H9 (cell line): ENCODE measurements around the gene ANKRD2. TPM values are rescaled to one million over a fixed set of nuclear protein-coding genes. Genes with fewer than 3 reads are reported as not detected.

ENCODE experiments used
- DNase-seq: peaks from one replicate; pipeline ENCODE4 v3.0.0-alpha.2; 2017
- H2AFZ ChIP-seq: one replicate; pipeline ENCODE4 v1.6.1; 2013; ENCODE audit warnings: mild to moderate bottlenecking, low read length, control low read depth, moderate library complexity
- H2AK5ac ChIP-seq: 2 replicates; pipeline ENCODE4 v1.6.1; 2013; ENCODE audit warnings: low read length, control low read depth, mixed read lengths; ENCODE audit not compliant: insufficient read length
- H2BK120ac ChIP-seq: one replicate; pipeline ENCODE4 v1.6.1; 2013; ENCODE audit warnings: low read depth, mild to moderate bottlenecking, low read length, control low read depth, inconsistent platforms; ENCODE audit not compliant: poor library complexity, severe bottlenecking
- H2BK12ac ChIP-seq: 2 replicates; pipeline ENCODE4 v1.6.1; 2013; ENCODE audit warnings: low read length, control low read depth, mixed read lengths, low read depth; ENCODE audit not compliant: insufficient read length
- H2BK15ac ChIP-seq: 2 replicates; pipeline ENCODE4 v1.6.1; 2013; ENCODE audit warnings: low read depth, low read length, control low read depth
- H2BK20ac ChIP-seq: one replicate; pipeline ENCODE4 v1.6.1; 2013; ENCODE audit warnings: low read depth, mild to moderate bottlenecking, low read length, control low read depth, inconsistent platforms; ENCODE audit not compliant: poor library complexity, severe bottlenecking
- H2BK5ac ChIP-seq: 2 replicates; pipeline ENCODE4 v1.6.1; 2013; ENCODE audit warnings: low read length, control low read depth, mixed read lengths; ENCODE audit not compliant: insufficient read length
- H3K14ac ChIP-seq: 2 replicates; pipeline ENCODE4 v1.6.1; 2013; ENCODE audit warnings: low read length, control low read depth; ENCODE audit not compliant: insufficient read depth
- H3K18ac ChIP-seq: 2 replicates; pipeline ENCODE4 v1.6.1; 2013; ENCODE audit warnings: low read depth, mild to moderate bottlenecking, mixed read lengths, low read length, control low read depth; ENCODE audit not compliant: insufficient read length
- H3K23ac ChIP-seq: 2 replicates; pipeline ENCODE4 v1.6.1; 2013; ENCODE audit warnings: low read length, control low read depth, mixed read lengths, low read depth; ENCODE audit not compliant: insufficient read length
- H3K23me2 ChIP-seq: 2 replicates; pipeline ENCODE4 v1.6.1; 2013; ENCODE audit warnings: low read depth, mild to moderate bottlenecking, mixed read lengths, low read length, control low read depth; ENCODE audit not compliant: insufficient read length, poor library complexity, severe bottlenecking
- H3K27ac ChIP-seq: 2 replicates; pipeline ENCODE4 v1.5.1; 2013; ENCODE audit warnings: low read length, control low read depth, mixed read lengths, low read depth; ENCODE audit not compliant: insufficient read length
- H3K27me3 ChIP-seq: 2 replicates; pipeline ENCODE4 v1.6.1; 2013; ENCODE audit warnings: low read length, control low read depth, inconsistent platforms; ENCODE audit not compliant: insufficient read depth
- H3K4ac ChIP-seq: 2 replicates; pipeline ENCODE4 v1.6.1; 2013; ENCODE audit warnings: low read depth, mild to moderate bottlenecking, control low read depth, inconsistent platforms, low read length, moderate library complexity
- H3K4me1 ChIP-seq: 2 replicates; pipeline ENCODE4 v1.6.1; 2013; ENCODE audit warnings: low read length, control low read depth, inconsistent platforms; ENCODE audit not compliant: insufficient read depth
- H3K4me2 ChIP-seq: 2 replicates; pipeline ENCODE4 v1.6.1; 2013; ENCODE audit warnings: low read length, control low read depth, mixed read lengths; ENCODE audit not compliant: insufficient read length, insufficient read depth
- H3K56ac ChIP-seq: 2 replicates; pipeline ENCODE4 v1.6.1; 2013; ENCODE audit warnings: low read depth, mild to moderate bottlenecking, mixed read lengths, low read length, control low read depth; ENCODE audit not compliant: insufficient read length
- H3K79me1 ChIP-seq: 2 replicates; pipeline ENCODE4 v1.6.1; 2013; ENCODE audit warnings: low read depth, mild to moderate bottlenecking, moderate library complexity, low read length, control low read depth, inconsistent platforms; ENCODE audit not compliant: insufficient read depth, poor library complexity, severe bottlenecking
- H3K79me2 ChIP-seq: 2 replicates; pipeline ENCODE4 v1.6.1; 2013; ENCODE audit warnings: low read length, control low read depth, inconsistent platforms; ENCODE audit not compliant: insufficient read depth
- H3K9ac ChIP-seq: 2 replicates; pipeline ENCODE4 v1.6.1; 2013; ENCODE audit warnings: low read length, control low read depth, mixed read lengths; ENCODE audit not compliant: insufficient read length; ENCODE audit errors: extremely low read depth
- H3K9me3 ChIP-seq: one replicate; pipeline ENCODE4 v1.6.1; 2013; ENCODE audit warnings: low read depth, low read length, inconsistent platforms; ENCODE audit not compliant: control insufficient read depth
- H3T11ph ChIP-seq: one replicate; pipeline ENCODE4 v1.6.1; 2013; ENCODE audit warnings: mild to moderate bottlenecking, low read length, control low read depth, inconsistent platforms
- H4K20me1 ChIP-seq: one replicate; pipeline ENCODE4 v1.6.1; 2013; ENCODE audit not compliant: control insufficient read depth, insufficient read length, insufficient read depth
- H4K5ac ChIP-seq: 2 replicates; pipeline ENCODE4 v1.6.1; 2013; ENCODE audit warnings: low read depth, mild to moderate bottlenecking, mixed read lengths, low read length, control low read depth; ENCODE audit not compliant: insufficient read length
- H4K8ac ChIP-seq: replicated peaks from 2 replicates; pipeline ENCODE4 v1.6.1; 2013; ENCODE audit warnings: low read length, control low read depth, mixed read lengths, low read depth; ENCODE audit not compliant: insufficient read length
- H4K91ac ChIP-seq: 2 replicates; pipeline ENCODE4 v1.6.1; 2013; ENCODE audit warnings: low read depth, mild to moderate bottlenecking, moderate library complexity, mixed read lengths, low read length, control low read depth; ENCODE audit not compliant: insufficient read length
- H3K27ac Mint-ChIP-seq, 3 experiments: 2 replicates in 2 of 3; 3 replicates in 1 of 3; pipeline ENCODE4 v1.8.0; 2020 to 2021; ENCODE audit warnings: mixed read lengths in 3 of 3, mild to moderate bottlenecking in 1 of 3, moderate library complexity in 1 of 3
- H3K27me3 Mint-ChIP-seq: 2 replicates; pipeline ENCODE4 v1.8.0; 2021; ENCODE audit warnings: low read depth, mild to moderate bottlenecking, moderate library complexity, mixed read lengths
- H3K36me3 Mint-ChIP-seq, 3 experiments: 2 replicates in 2 of 3; 3 replicates in 1 of 3; pipeline ENCODE4 v1.8.0; 2020 to 2021; ENCODE audit warnings: low read depth in 3 of 3, mixed read lengths in 3 of 3; ENCODE audit not compliant: insufficient read depth in 1 of 3
- H3K4me1 Mint-ChIP-seq, 2 experiments: 2 replicates each; pipeline ENCODE4 v1.8.0; 2020; ENCODE audit warnings: mixed read lengths in 2 of 2
- H3K4me3 Mint-ChIP-seq, 2 experiments: 2 replicates in 1 of 2; 3 replicates in 1 of 2; pipeline ENCODE4 v1.8.0; 2020 to 2021; ENCODE audit warnings: mild to moderate bottlenecking in 2 of 2, mixed read lengths in 2 of 2, moderate library complexity in 1 of 2
- H3K9me3 Mint-ChIP-seq, 2 experiments: 2 replicates in 1 of 2; 3 replicates in 1 of 2; pipeline ENCODE4 v1.8.0; 2020; ENCODE audit warnings: mild to moderate bottlenecking in 2 of 2, mixed read lengths in 2 of 2, moderate library complexity in 1 of 2
- WGBS: extraction: QIAGEN DNeasy Blood & Tissue Kit; methylation state at CpG from one replicate; pipeline ENCODE4 v1.1.7; 2013; ENCODE audit warnings: missing lambda C conversion rate, low lambda C conversion rate, mixed read lengths; ENCODE audit not compliant: insufficient read length; ENCODE audit errors: extremely low coverage; 5-methylcytosine and 5-hydroxymethylcytosine counted together
- total RNA-seq: library from RNA; stranded (reverse); gene quantifications from 2 replicates; pipeline ENCODE4 v1.2.1, GENCODE V29; 2021
- TF ChIP-seq, protein P1 (sequence below): fragments of 200-600 bp; sonication (generic); conservative IDR thresholded peaks from 3 replicates; pipeline ENCODE4 v1.8.0; 2021; ENCODE audit warnings: antibody characterized with exemption, mild to moderate bottlenecking

The ANKRD2 gene
- total RNA-seq, 1 experiment from 2014 or later: not detected

DNA sequence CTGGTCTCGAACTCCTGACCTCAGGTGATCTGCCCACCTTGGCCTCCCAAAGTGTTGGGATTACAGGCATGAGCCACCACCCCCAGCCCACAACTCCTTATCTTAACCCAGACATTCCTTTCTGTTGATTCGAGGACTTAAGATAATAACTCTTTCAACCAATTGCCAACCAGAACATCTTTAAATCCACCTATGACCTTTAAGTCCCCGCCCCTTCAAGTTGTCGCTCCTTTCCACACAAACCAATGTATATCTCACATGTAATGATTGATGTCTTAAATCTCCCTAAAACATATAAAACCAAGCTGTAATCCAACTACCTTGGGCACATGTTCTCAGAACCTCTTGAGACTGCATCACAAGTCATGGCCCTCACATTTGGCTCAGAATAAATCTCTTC lies 7.8 kb upstream of the ANKRD2 start:
- H3K4me1 Mint-ChIP-seq: peaks cover 7 to 9% of the 10 kb centered on the region in 2 experiments; a peak in 3 of 4 replicates
- Histone ChIP-seq H3K27me3 (no peaks in the 10 kb centered on the region), H3K14ac (no peak overlapping the region), H3K23ac (no peak overlapping the region), H3T11ph (no peak overlapping the region), H2BK120ac (no peak overlapping the region), H4K8ac (no peak overlapping the region), H4K91ac (no peak overlapping the region), H4K5ac (no peak overlapping the region), H2BK12ac (no peak overlapping the region), H3K4ac (no peak overlapping the region), H2BK5ac (no peak overlapping the region), H2BK15ac (no peak overlapping the region), H3K9ac (no peak overlapping the region), H4K20me1 (no peaks in the 10 kb centered on the region), H2BK20ac (no peak overlapping the region), H3K18ac (no peak overlapping the region), H3K79me1 (no peaks in the 10 kb centered on the region), H3K56ac (no peak overlapping the region), H2AFZ (no peak overlapping the region), H2AK5ac (no peak overlapping the region), H3K79me2 (no peaks in the 10 kb centered on the region), H3K4me1 (no peaks in the 10 kb centered on the region), H3K27ac (no peak overlapping the region), H3K9me3 (no peaks in the 10 kb centered on the region), H3K23me2 (no peaks in the 10 kb centered on the region), H3K4me2 (no peak overlapping the region)
- H3K9me3 Mint-ChIP-seq: peaks cover 15 to 27% of the 10 kb centered on the region in 2 experiments
- no peak for DNase-seq
- TF ChIP-seq, protein P1, sequence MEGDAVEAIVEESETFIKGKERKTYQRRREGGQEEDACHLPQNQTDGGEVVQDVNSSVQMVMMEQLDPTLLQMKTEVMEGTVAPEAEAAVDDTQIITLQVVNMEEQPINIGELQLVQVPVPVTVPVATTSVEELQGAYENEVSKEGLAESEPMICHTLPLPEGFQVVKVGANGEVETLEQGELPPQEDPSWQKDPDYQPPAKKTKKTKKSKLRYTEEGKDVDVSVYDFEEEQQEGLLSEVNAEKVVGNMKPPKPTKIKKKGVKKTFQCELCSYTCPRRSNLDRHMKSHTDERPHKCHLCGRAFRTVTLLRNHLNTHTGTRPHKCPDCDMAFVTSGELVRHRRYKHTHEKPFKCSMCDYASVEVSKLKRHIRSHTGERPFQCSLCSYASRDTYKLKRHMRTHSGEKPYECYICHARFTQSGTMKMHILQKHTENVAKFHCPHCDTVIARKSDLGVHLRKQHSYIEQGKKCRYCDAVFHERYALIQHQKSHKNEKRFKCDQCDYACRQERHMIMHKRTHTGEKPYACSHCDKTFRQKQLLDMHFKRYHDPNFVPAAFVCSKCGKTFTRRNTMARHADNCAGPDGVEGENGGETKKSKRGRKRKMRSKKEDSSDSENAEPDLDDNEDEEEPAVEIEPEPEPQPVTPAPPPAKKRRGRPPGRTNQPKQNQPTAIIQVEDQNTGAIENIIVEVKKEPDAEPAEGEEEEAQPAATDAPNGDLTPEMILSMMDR: no peak
- H3K36me3 Mint-ChIP-seq: peaks cover 12 to 19% (median 15%) of the 10 kb centered on the region in 3 experiments
- no peaks in the 10 kb centered on the region for H3K27me3 Mint-ChIP-seq
- no peak overlapping the region for H3K27ac Mint-ChIP-seq
- no CpG with 5 or more reads among the region's 4 CpGs for WGBS
- H3K4me3 Mint-ChIP-seq: no peak overlapping the region
